Kidney (tissue), 14 donors: Measurements from ENCODE around the gene WWOX. TPM values are rescaled to one million over a fixed set of nuclear protein-coding genes. Genes with fewer than 3 reads are reported as not detected.

Source experiments
- DNase-seq, 5 donors: peaks; one replicate each; pipeline ENCODE4 v3.0.0-alpha.2; 2013 to 2020
- FAIRE-seq: peaks from 2 replicates; lab custom pipeline; 2012; peaks lifted over from hg19 to GRCh38; lab: Jason Lieb, UNC
- H3K27ac ChIP-seq, 2 donors: one replicate each; pipeline ENCODE4 v1.7.0; 2013; ENCODE audit warnings: low read depth in 2 of 2, low read length in 2 of 2, inconsistent platforms in 1 of 2
- H3K27me3 ChIP-seq: one replicate; pipeline ENCODE4 v1.7.1; 2013; ENCODE audit warnings: low read length, inconsistent platforms; ENCODE audit not compliant: control insufficient read depth, insufficient read depth
- H3K36me3 ChIP-seq, 3 donors: one replicate each; pipeline versions ENCODE4 v1.7.0 to v1.7.1; 2013; ENCODE audit warnings: low read length in 3 of 3, control low read depth in 1 of 3, inconsistent platforms in 1 of 3; ENCODE audit not compliant: insufficient read depth in 3 of 3, control insufficient read depth in 2 of 3
- H3K4me1 ChIP-seq, 3 donors: one replicate each; pipeline versions ENCODE4 v1.7.0 to v1.7.1; 2013; ENCODE audit warnings: low read length in 3 of 3, inconsistent platforms in 1 of 3, low read depth in 1 of 3; ENCODE audit not compliant: control insufficient read depth in 2 of 3, insufficient read depth in 2 of 3
- H3K4me3 ChIP-seq, 3 donors: one replicate each; pipeline versions ENCODE4 v1.7.0 to v1.8.1; 2013; ENCODE audit warnings: low read length in 3 of 3, control low read depth in 1 of 3, inconsistent platforms in 1 of 3
- H3K9ac ChIP-seq, 3 donors: one replicate each; pipeline versions ENCODE4 v1.7.0 to v1.7.1; 2013; ENCODE audit warnings: low read length in 3 of 3, control low read depth in 1 of 3, inconsistent platforms in 1 of 3
- H3K9me3 ChIP-seq, 3 donors: one replicate each; pipeline versions ENCODE4 v1.7.0 to v1.7.1; 2013; ENCODE audit warnings: low read length in 3 of 3, control low read depth in 1 of 3, inconsistent platforms in 1 of 3; ENCODE audit not compliant: control insufficient read depth in 2 of 3, insufficient read depth in 1 of 3
- intact Hi-C: fragments of 100-400 bp; cut with DNase I; formaldehyde crosslinking; loops from one replicate; pipeline ENCODE4 v1.11.1; 2022
- polyA plus RNA-seq: library from polyadenylated mRNA; stranded (reverse); fragments of 350-450 nt; fragmentation: Illumina TruSeq; extraction: RNeasy Lipid Tissue Mini Kit (QIAGEN cat#74804); gene quantifications from one replicate; pipeline ENCODE4 v1.2.3, GENCODE V29; 2014; ENCODE audit warnings: low read depth, low replicate concordance; ENCODE audit not compliant: insufficient read depth
- total RNA-seq: library from RNA; stranded (reverse); fragmentation: NEBNext Ultra II Directional; extraction: Animal tissue kit (Norgen Biotek cat#: 25700); gene quantifications from one replicate; pipeline ENCODE4 v1.2.1, GENCODE V29; 2021
- TF ChIP-seq, protein P1 (sequence below): IDR thresholded peaks from 3 replicates; pipeline ENCODE4 v1.5.1; 2012; ENCODE audit warnings: mild to moderate bottlenecking, moderate library complexity, borderline replicate concordance; ENCODE audit not compliant: insufficient read depth; ENCODE audit errors: extremely low read depth
- donor health status: control.
- donor health status: control.
- donor health status: control.
- donor health status: control.
- donor health status: control.
- donor health status: DM: yes; HTN: yes; CAD: no.
- donor health status: Normal renal cell carcinoma (clear cell type).

The WWOX gene
- total and polyA plus RNA-seq, 2 donors from 2014 or later, result 22.5 to 30.3 TPM

DNA sequence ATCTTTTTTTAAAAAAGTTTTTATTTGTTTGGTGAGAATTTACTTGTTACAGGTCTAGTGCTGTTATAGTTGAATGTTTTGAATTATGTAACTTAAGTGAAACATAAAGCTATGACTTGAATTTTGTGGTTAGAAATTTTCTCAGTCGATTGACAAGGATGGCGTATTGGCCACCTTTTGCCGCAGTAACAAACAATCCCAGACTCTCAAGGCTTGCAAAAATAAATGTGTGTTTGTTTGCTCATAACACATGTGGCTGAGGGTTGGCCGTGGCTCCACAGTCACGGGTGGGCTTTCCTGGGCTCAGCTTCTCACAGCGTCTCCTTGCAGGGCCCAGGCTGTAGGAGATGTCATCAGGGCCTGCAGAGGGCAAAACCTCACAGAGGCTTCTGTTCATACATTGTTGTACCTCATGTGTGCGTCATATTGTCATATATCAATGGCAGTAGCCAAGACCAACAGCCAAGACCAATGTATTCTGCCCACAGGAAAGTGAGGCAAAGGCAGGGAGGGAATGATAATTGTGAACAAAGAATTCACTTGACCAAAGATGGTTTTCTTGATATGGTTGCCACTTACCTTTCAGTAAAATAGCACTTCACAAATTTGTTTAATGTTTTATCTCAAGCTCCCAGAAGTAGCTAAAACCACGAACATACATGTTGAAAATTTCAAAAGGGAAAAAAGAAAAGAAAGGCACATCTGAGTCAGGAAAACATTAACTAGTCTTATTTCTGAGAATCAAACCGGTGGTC, 93.5 kb downstream of the WWOX start:
- H3K27ac ChIP-seq, result no peak overlapping the region
- H3K4me3 ChIP-seq, result no peak overlapping the region
- intact Hi-C loops, result no loop called here
- no peaks in the 10 kb centered on the region for H3K4me1 ChIP-seq
- H3K27me3 ChIP-seq, result no peaks in the 10 kb centered on the region
- TF ChIP-seq, protein P1, sequence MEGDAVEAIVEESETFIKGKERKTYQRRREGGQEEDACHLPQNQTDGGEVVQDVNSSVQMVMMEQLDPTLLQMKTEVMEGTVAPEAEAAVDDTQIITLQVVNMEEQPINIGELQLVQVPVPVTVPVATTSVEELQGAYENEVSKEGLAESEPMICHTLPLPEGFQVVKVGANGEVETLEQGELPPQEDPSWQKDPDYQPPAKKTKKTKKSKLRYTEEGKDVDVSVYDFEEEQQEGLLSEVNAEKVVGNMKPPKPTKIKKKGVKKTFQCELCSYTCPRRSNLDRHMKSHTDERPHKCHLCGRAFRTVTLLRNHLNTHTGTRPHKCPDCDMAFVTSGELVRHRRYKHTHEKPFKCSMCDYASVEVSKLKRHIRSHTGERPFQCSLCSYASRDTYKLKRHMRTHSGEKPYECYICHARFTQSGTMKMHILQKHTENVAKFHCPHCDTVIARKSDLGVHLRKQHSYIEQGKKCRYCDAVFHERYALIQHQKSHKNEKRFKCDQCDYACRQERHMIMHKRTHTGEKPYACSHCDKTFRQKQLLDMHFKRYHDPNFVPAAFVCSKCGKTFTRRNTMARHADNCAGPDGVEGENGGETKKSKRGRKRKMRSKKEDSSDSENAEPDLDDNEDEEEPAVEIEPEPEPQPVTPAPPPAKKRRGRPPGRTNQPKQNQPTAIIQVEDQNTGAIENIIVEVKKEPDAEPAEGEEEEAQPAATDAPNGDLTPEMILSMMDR, result no peak
- DNase-seq (no peak), FAIRE-seq (no peak)
- H3K36me3 ChIP-seq, result no peaks in the 10 kb centered on the region
- no peak overlapping the region for H3K9ac ChIP-seq
- H3K9me3 ChIP-seq, result no peaks in the 10 kb centered on the region

DNA sequence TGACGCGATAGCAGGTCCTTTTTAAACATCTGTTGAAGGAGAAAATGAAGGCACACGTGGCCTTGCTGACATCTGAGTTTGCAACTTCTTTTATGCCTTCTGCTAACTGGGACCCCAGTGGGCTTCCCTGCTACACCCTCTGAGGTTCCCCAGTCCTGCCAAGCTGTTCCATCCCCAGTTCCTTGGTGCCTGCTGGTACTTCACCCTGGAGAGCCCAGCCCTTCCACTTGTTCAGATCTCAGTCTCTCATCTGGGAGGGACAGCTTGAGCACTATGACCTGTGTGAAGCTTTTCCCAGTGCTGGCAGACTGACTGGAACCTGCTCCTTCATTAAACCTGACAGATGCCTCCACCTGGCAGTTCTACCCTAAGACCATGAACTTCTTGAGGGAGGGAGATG, 95.5 kb downstream of the WWOX start:
- TF ChIP-seq, protein P1, result no peak
- Histone ChIP-seq H3K4me1 (no peaks in the 10 kb centered on the region), H3K36me3 (no peaks in the 10 kb centered on the region), H3K27me3 (no peaks in the 10 kb centered on the region), H3K9me3 (no peaks in the 10 kb centered on the region), H3K9ac (no peak overlapping the region), H3K27ac (no peak overlapping the region), H3K4me3 (no peak overlapping the region)
- no peak for FAIRE-seq
- DNase-seq, result no peak
- intact Hi-C loops, result no loop called here

DNA sequence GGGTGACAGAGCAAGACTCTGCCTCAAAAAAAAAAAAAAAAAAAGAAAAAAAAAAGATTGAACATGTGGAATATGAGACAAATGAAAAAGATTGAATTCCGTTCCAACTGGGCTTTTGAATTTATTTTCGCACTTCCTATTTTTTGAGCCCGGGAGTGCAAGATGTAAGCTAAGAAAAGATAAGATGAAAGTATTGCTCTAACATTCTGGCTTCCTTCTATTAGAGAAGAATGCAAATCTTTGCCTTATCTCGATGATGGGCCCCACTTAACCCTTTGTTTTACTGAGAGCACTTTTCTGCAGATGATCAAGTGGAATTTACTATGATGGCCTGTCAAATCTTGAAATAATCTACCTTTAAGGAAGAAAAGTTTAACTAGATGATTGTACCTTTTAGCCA, 96.3 kb downstream of the WWOX start:
- Histone ChIP-seq H3K4me1 (no peaks in the 10 kb centered on the region), H3K9ac (no peak overlapping the region), H3K27ac (no peak overlapping the region), H3K27me3 (no peaks in the 10 kb centered on the region), H3K4me3 (no peak overlapping the region), H3K9me3 (no peaks in the 10 kb centered on the region), H3K36me3 (no peaks in the 10 kb centered on the region)
- TF ChIP-seq, protein P1, result no peak
- intact Hi-C loops, result no loop called here
- FAIRE-seq, result no peak
- DNase-seq, result no peak
